Stimulated activated memory B cell treated with anti-CD40 and anti-IgM and Interleukin-4, amounts not matched to agents 10 μg/mL and 1 μg/mL and 100 μg/mL, for 72 hours (primary cell): Measurements from ENCODE around the gene IFIT2.

ENCODE experiments used
- ATAC-seq: fragments of 150-1000 bp; cut with Tn5 transposase; 2 replicates; pipeline ENCODE4 v1.10.0; 2021
- H3K27ac Mint-ChIP-seq: one replicate; pipeline ENCODE4 v1.8.0; 2022; ENCODE audit warnings: mild to moderate bottlenecking, mixed read lengths
- H3K27me3 Mint-ChIP-seq: one replicate; pipeline ENCODE4 v1.8.0; 2022; ENCODE audit warnings: mixed read lengths
- H3K36me3 Mint-ChIP-seq: one replicate; pipeline ENCODE4 v1.8.0; 2022; ENCODE audit warnings: mixed read lengths
- H3K4me1 Mint-ChIP-seq: one replicate; pipeline ENCODE4 v1.8.0; 2022; ENCODE audit warnings: mixed read lengths
- H3K4me3 Mint-ChIP-seq: one replicate; pipeline ENCODE4 v1.8.0; 2022; ENCODE audit warnings: mild to moderate bottlenecking, moderate library complexity, mixed read lengths
- H3K9me3 Mint-ChIP-seq: one replicate; pipeline ENCODE4 v1.8.0; 2022; ENCODE audit warnings: mixed read lengths

IFIT2 gene

GRCh38 chr10:89351780-89352597 lies 50.1 kb downstream of the IFIT2 start:
- H3K27me3 Mint-ChIP-seq: no peaks in the 10 kb centered on the region
- H3K4me1 Mint-ChIP-seq: peaks cover 44% of the 10 kb centered on the region
- ATAC-seq: no peak
- H3K9me3 Mint-ChIP-seq: peaks cover 7% of the 10 kb centered on the region
- H3K36me3 Mint-ChIP-seq: peaks cover 11% of the 10 kb centered on the region
- H3K27ac Mint-ChIP-seq: peak overlapping the region; percentile 6
- H3K4me3 Mint-ChIP-seq: no peak overlapping the region

GRCh38 chr10:89352802-89353201 lies 51.0 kb downstream of the IFIT2 start:
- no peak for ATAC-seq
- peaks cover 11% of the 10 kb centered on the region for H3K36me3 Mint-ChIP-seq
- H3K27ac Mint-ChIP-seq: no peak overlapping the region
- H3K27me3 Mint-ChIP-seq: no peaks in the 10 kb centered on the region
- no peak overlapping the region for H3K4me3 Mint-ChIP-seq
- H3K4me1 Mint-ChIP-seq: peaks cover 42% of the 10 kb centered on the region
- H3K9me3 Mint-ChIP-seq: peaks cover 7% of the 10 kb centered on the region

DNA sequence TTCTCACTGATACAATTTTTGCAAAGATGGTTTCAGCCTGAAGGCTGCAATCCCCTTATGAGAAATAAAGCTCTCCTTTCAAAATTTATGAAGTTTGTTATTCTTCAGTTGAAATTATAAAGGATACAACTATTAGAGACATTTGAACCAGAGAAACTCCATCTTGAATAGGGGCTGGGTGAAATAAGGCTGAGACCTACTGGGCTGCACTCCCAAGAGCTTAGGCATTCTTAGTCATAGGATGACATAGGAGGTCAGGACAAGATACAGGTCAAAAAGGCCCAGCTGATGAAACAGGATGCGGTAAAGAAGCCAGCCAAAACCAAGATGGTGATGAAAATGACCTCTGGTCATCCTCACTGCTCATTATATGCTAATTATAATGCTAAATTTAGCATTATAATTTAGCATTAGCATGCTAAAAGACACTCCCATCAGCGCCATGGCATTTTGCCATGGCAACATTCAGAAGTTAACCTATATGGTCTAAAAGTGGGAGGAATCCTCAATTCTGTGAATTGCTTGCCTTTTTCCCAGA lies 53.6 kb downstream of the IFIT2 start:
- Mint-ChIP-seq H3K9me3 (peaks cover 7% of the 10 kb centered on the region), H3K36me3 (peaks cover 11% of the 10 kb centered on the region), H3K4me3 (no peak overlapping the region), H3K4me1 (peaks cover 21% of the 10 kb centered on the region), H3K27me3 (no peaks in the 10 kb centered on the region), H3K27ac (no peak overlapping the region)
- ATAC-seq: no peak

- Mint-ChIP-seq H3K4me3 (no peak overlapping the region), H3K27ac (no peak overlapping the region), H3K36me3 (peaks cover 11% of the 10 kb centered on the region), H3K27me3 (no peaks in the 10 kb centered on the region), H3K9me3 (peaks cover 7% of the 10 kb centered on the region), H3K4me1 (peaks cover 5% of the 10 kb centered on the region)
- no peak for ATAC-seq
Measured at GRCh38 chr10:89357096-89357495, 55.2 kb downstream of the IFIT2 start.

DNA sequence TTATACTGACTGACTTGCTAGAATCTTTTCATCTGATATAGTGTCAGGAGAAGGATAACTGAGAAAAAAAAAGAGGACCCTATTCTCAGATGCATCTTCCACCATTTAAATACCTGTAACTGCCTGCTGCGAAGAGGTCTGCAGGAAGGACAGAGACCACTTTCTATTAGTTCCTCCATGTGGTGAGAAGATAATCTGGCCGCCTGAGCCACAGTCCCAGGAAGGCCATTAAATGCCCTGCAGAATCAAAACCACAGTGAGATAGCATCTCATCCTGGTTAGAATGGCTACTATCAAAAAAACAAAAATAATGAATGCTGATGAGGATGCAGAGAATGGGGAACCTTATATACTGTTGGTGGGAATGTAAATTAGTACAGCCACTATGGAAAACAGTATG lies 56.1 kb downstream of the IFIT2 start:
- H3K27me3 Mint-ChIP-seq: no peaks in the 10 kb centered on the region
- peaks cover 7% of the 10 kb centered on the region for H3K9me3 Mint-ChIP-seq
- ATAC-seq: no peak
- H3K4me1 Mint-ChIP-seq: no peaks in the 10 kb centered on the region
- peaks cover 10% of the 10 kb centered on the region for H3K36me3 Mint-ChIP-seq
- no peak overlapping the region for H3K4me3 Mint-ChIP-seq
- no peak overlapping the region for H3K27ac Mint-ChIP-seq
